ENCODE results near the gene CDHR1. TPM values are rescaled to one million over a fixed set of nuclear protein-coding genes. Genes with fewer than 3 reads are reported as not detected.

Gene CDHR1
- total RNA-seq, 1 experiment from 2014 or later: not detected

- H3K27me3 ChIP-seq (ENCODE audit: insufficient read depth, low read depth): peaks cover 92% of the 10 kb centered on the region
- no TSS peak for BruUV-seq (replicated peaks)
- H3K4me1 ChIP-seq (replicated peaks; ENCODE audit: insufficient read depth): no peaks in the 10 kb centered on the region
- H3K9me2 ChIP-seq (ENCODE audit: insufficient read depth): no peaks in the 10 kb centered on the region
- H2AFZ ChIP-seq: no peak overlapping the region
- H3F3A ChIP-seq (ENCODE audit: insufficient read depth, low read depth): no peaks in the 10 kb centered on the region
- H3K4me3 ChIP-seq: no peak overlapping the region
- TF ChIP-seq, protein P1, sequence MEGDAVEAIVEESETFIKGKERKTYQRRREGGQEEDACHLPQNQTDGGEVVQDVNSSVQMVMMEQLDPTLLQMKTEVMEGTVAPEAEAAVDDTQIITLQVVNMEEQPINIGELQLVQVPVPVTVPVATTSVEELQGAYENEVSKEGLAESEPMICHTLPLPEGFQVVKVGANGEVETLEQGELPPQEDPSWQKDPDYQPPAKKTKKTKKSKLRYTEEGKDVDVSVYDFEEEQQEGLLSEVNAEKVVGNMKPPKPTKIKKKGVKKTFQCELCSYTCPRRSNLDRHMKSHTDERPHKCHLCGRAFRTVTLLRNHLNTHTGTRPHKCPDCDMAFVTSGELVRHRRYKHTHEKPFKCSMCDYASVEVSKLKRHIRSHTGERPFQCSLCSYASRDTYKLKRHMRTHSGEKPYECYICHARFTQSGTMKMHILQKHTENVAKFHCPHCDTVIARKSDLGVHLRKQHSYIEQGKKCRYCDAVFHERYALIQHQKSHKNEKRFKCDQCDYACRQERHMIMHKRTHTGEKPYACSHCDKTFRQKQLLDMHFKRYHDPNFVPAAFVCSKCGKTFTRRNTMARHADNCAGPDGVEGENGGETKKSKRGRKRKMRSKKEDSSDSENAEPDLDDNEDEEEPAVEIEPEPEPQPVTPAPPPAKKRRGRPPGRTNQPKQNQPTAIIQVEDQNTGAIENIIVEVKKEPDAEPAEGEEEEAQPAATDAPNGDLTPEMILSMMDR (conservative IDR thresholded peaks at IDR 0.05): no peak
- no peak for TF ChIP-seq EZH2 (IDR thresholded peaks at IDR 0.05; ENCODE audit: low read depth)
- DNase-seq: no peak
- H3K9me3 ChIP-seq (ENCODE audit: insufficient read depth, low read depth): no peaks in the 10 kb centered on the region
- POLR2A ChIA-PET (ENCODE audit: unreplicated experiment): no interaction called here
- no peak overlapping the region for H3K4me2 ChIP-seq
- intact Hi-C loops (cut with micrococcal nuclease; ENCODE audit: unreplicated experiment): no loop called here
- 0 out of 2 replicates have a peak, but pooled peaks cover 9% of the 10 kb centered on the region for H4K20me1 ChIP-seq (ENCODE audit: insufficient read depth)
- H3K79me2 ChIP-seq (ENCODE audit: low read depth): no peaks in the 10 kb centered on the region
- no peaks in the 10 kb centered on the region for H3K36me3 ChIP-seq (ENCODE audit: low read depth)
- no peak overlapping the region for H3K27ac ChIP-seq
- CTCF ChIA-PET: no interaction called here
Observed at GRCh38 chr10:84193327-84193726, 1.0 kb upstream of the CDHR1 start.

GRCh38 chr10:84193846-84194423 is 402 bp upstream of the CDHR1 start:
- H4K20me1 ChIP-seq (ENCODE audit: insufficient read depth): 0 out of 2 replicates have a peak, but pooled peaks cover 9% of the 10 kb centered on the region
- H3K4me3 ChIP-seq: no peak overlapping the region
- no peaks in the 10 kb centered on the region for H3K9me2 ChIP-seq (ENCODE audit: insufficient read depth)
- H3K79me2 ChIP-seq (ENCODE audit: low read depth): no peaks in the 10 kb centered on the region
- no peak overlapping the region for H3K27ac ChIP-seq
- no peaks in the 10 kb centered on the region for H3F3A ChIP-seq (ENCODE audit: insufficient read depth, low read depth)
- ChIA-PET POLR2A (ENCODE audit: unreplicated experiment) (no interaction called here), CTCF (no interaction called here)
- no peak overlapping the region for H2AFZ ChIP-seq
- DNase-seq: no peak
- H3K36me3 ChIP-seq (ENCODE audit: low read depth): no peaks in the 10 kb centered on the region
- TF ChIP-seq EZH2 (IDR thresholded peaks at IDR 0.05; ENCODE audit: low read depth): no peak
- TF ChIP-seq, protein P1 (conservative IDR thresholded peaks at IDR 0.05): no peak
- H3K27me3 ChIP-seq (ENCODE audit: insufficient read depth, low read depth): peaks cover 92% of the 10 kb centered on the region
- no peaks in the 10 kb centered on the region for H3K9me3 ChIP-seq (ENCODE audit: insufficient read depth, low read depth)
- no TSS peak for BruUV-seq (replicated peaks)
- intact Hi-C loops (cut with micrococcal nuclease; ENCODE audit: unreplicated experiment): no loop called here
- H3K4me1 ChIP-seq (replicated peaks; ENCODE audit: insufficient read depth): no peaks in the 10 kb centered on the region
- no peak overlapping the region for H3K4me2 ChIP-seq

DNA sequence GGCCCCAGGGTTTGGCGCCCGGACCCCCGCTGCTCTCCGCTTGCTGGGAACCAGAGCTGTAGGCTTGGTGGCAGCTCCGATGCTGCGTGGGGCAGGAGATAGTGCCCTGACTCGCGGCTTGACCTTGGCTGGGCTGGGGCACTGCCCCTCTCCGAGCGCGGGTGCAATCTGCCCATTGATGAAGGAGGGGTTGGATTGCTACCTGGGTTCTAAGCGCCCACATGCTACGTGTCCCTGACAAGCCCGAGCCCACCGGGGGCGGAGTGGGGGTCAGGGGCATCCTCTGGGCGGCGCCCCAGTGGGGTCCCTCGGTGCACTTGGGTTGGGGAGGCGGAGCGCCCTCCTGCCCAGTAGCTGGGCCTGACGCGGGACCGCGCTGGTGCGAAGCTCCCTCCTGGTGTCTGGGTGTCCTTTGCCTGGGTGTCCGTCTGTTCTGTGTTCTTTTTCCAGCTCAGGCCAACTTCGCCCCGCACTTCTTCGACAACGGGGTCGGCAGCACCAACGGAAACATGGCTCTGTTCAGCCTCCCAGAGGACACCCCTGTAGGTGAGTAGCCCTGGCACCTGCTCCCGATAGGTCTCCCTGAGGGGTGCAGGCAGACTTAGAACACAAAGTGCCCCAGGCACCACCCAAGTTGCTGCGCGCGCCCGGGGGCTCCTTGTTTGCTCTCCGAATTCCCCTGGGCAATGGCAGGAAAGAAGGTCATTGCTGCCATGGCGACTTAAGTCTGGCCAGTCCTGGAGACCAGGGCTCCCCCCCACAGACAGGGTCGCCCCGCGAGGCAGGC is 900 bp downstream of the CDHR1 start:
- Histone ChIP-seq H3K27ac (no peak overlapping the region), H3K27me3 (ENCODE audit: insufficient read depth, low read depth) (peaks cover 92% of the 10 kb centered on the region), H4K20me1 (ENCODE audit: insufficient read depth) (0 out of 2 replicates have a peak, but pooled peaks cover 9% of the 10 kb centered on the region), H3K4me1 (replicated peaks; ENCODE audit: insufficient read depth) (no peaks in the 10 kb centered on the region), H3K9me3 (ENCODE audit: insufficient read depth, low read depth) (no peaks in the 10 kb centered on the region), H3K4me3 (no peak overlapping the region), H3K4me2 (no peak overlapping the region), H3K36me3 (ENCODE audit: low read depth) (no peaks in the 10 kb centered on the region), H2AFZ (no peak overlapping the region), H3K79me2 (ENCODE audit: low read depth) (no peaks in the 10 kb centered on the region), H3F3A (ENCODE audit: insufficient read depth, low read depth) (no peaks in the 10 kb centered on the region), H3K9me2 (ENCODE audit: insufficient read depth) (no peaks in the 10 kb centered on the region)
- intact Hi-C loops (cut with micrococcal nuclease; ENCODE audit: unreplicated experiment): no loop called here
- TF ChIP-seq, protein P1 (conservative IDR thresholded peaks at IDR 0.05): no peak
- TF ChIP-seq EZH2 (IDR thresholded peaks at IDR 0.05; ENCODE audit: low read depth): no peak
- ChIA-PET POLR2A (ENCODE audit: unreplicated experiment) (no interaction called here), CTCF (no interaction called here)
- BruUV-seq (replicated peaks): no TSS peak
- DNase-seq: no peak

All from PC-9 (cell line).